Aorta (tissue), 5 donors: Measurements from ENCODE around the gene FBXL19. TPM values are rescaled to one million over a fixed set of nuclear protein-coding genes. Genes with fewer than 3 reads are reported as not detected.

ENCODE experiments used
- ATAC-seq: fragments of 200-7000 bp; cut with Tn5 transposase; one replicate; pipeline ENCODE4 v1.9.1; 2022; ENCODE audit warnings: moderate library complexity; ENCODE audit not compliant: low FRiP score
- DNase-seq, 2 donors: peaks; one replicate each; pipeline ENCODE4 v3.0.0-alpha.2; 2020
- H3K27ac ChIP-seq, 2 donors: one replicate each; pipeline ENCODE4 v1.5.1; 2013; ENCODE audit warnings: low read length in 2 of 2, mild to moderate bottlenecking in 2 of 2, moderate library complexity in 2 of 2, control low read depth in 1 of 2, inconsistent platforms in 1 of 2, low read depth in 1 of 2
- H3K27me3 ChIP-seq, 2 donors: one replicate each; pipeline ENCODE4 v1.6.1; 2013; ENCODE audit warnings: control low read depth in 1 of 2, low read length in 1 of 2, mild to moderate bottlenecking in 1 of 2, moderate library complexity in 1 of 2; ENCODE audit not compliant: insufficient read depth in 2 of 2, control insufficient read depth in 1 of 2
- H3K36me3 ChIP-seq, 2 donors: one replicate each; pipeline ENCODE4 v1.6.1; 2013; ENCODE audit warnings: control low read depth in 1 of 2, low read length in 1 of 2, mild to moderate bottlenecking in 1 of 2; ENCODE audit not compliant: insufficient read depth in 2 of 2, control insufficient read depth in 1 of 2
- H3K4me1 ChIP-seq, 2 donors: one replicate each; pipeline ENCODE4 v1.6.1; 2013; ENCODE audit warnings: low read length in 2 of 2, control low read depth in 1 of 2, mild to moderate bottlenecking in 1 of 2, moderate library complexity in 1 of 2; ENCODE audit not compliant: insufficient read depth in 2 of 2, control insufficient read depth in 1 of 2
- H3K4me3 ChIP-seq, 2 donors: one replicate each; pipeline ENCODE4 v1.5.1; 2013; ENCODE audit warnings: low read length in 2 of 2, control low read depth in 1 of 2, mild to moderate bottlenecking in 1 of 2
- H3K9me3 ChIP-seq: one replicate; pipeline ENCODE4 v1.6.1; 2013; ENCODE audit warnings: mild to moderate bottlenecking, low read length; ENCODE audit not compliant: control insufficient read depth
- WGBS, 2 donors: extraction: QIAGEN DNeasy Blood & Tissue Kit; methylation state at CpG; one replicate each; pipeline ENCODE4 v1.1.7; 2013; 5-methylcytosine and 5-hydroxymethylcytosine counted together
- intact Hi-C, 2 donors: fragments of 100-400 bp; cut with DNase I; formaldehyde crosslinking; loops; one replicate each; pipeline versions ENCODE4 v1.14.2 to v1.15.0; 2022
- microRNA-seq, 2 donors: library from miRNA; unstranded; fragments of <30 nt; microRNA quantifications; one replicate each; pipeline ENCODE4 v1.2.0, GENCODE V29; 2020
- polyA plus RNA-seq, 2 donors: library from polyadenylated mRNA; stranded (reverse); fragments of 200-250 nt; gene quantifications; one replicate each; pipeline ENCODE4 v1.2.3, GENCODE V29; 2013
- total RNA-seq, 2 donors: library from RNA; stranded (reverse); fragmentation: NEBNext Ultra II Directional; extraction: Animal tissue kit (Norgen Biotek cat#: 25700); gene quantifications; one replicate each; pipeline ENCODE4 v1.2.1, GENCODE V29; 2021
- donor health status: healthy with polysubstance abuse.
- donor health status: Bipolar disorder and iron deficiency.
- donor health status: DM: no; HTN: no; CAD: no.
- donor health status: DM: no; HTN: no; CAD: no.
- donor health status: DM: yes; HTN: yes; CAD: no.

FBXL19 gene
- total and polyA plus RNA-seq, 4 donors, result 4.3 to 22.7 (median 13.1) TPM

GRCh38 chr16:30996985-30997724 is 73.8 kb downstream of the FBXL19 start:
- no peaks in the 10 kb centered on the region for H3K9me3 ChIP-seq
- H3K4me3 ChIP-seq, result peak overlapping the region; percentile 29 to 47
- no peaks in the 10 kb centered on the region for H3K36me3 ChIP-seq
- H3K4me1 ChIP-seq, result no peaks in the 10 kb centered on the region
- DNase-seq, result peak; percentile 89 to 96
- peak; percentile 93 for ATAC-seq
- no peaks in the 10 kb centered on the region for H3K27me3 ChIP-seq
- peak overlapping the region in 1 of 2 donors; percentile 69 for H3K27ac ChIP-seq
- 2 to 4% methylated on average over 44 to 60 of the region's 60 CpGs for WGBS, 2 donors
- intact Hi-C loops, result loop anchor here in 1 of 2 donors (2.0 to 5.0 kb wide), 3 partner anchors 36 to 145 kb away; partner anchors contain the start of genes STX4, ZNF646 and ZNF668

GRCh38 chr16:30997725-30998711 is 74.6 kb downstream of the FBXL19 start:
- H3K27ac ChIP-seq, result peak overlapping the region; percentile 30 to 69
- H3K4me3 ChIP-seq, result peak overlapping the region in 1 of 2 donors; percentile 47
- 42 to 52% methylated on average over 21 of the region's 21 CpGs for WGBS, 2 donors
- H3K36me3 ChIP-seq, result no peaks in the 10 kb centered on the region
- H3K4me1 ChIP-seq, result no peaks in the 10 kb centered on the region
- peak in 1 of 2 donors; percentile 80 for DNase-seq
- H3K27me3 ChIP-seq, result no peaks in the 10 kb centered on the region
- intact Hi-C loops, result loop anchor here in 1 of 2 donors (2.0 to 5.0 kb wide), 3 partner anchors 35 to 144 kb away; partner anchors contain the start of genes STX4, ZNF646 and ZNF668
- peak; percentile 30 for ATAC-seq
- no peaks in the 10 kb centered on the region for H3K9me3 ChIP-seq

Small RNAs within 50 kb of the gene (microRNA-seq; reads per million reads assigned to microRNA genes)
- gene MIR4519 (0 to 3.0 reads per million in 2 donors), gene MIR762 (0 to 0.60 reads per million in 2 donors)

Other genes starting within 250 kb of the FBXL19 start
- gene SRCAP, start 224.4 kb upstream of the FBXL19 start, total RNA-seq, result 10 to 100 TPM; 55.0 to 66.2 TPM
- 10 to 100 TPM in 1 of 2 donors, 1 to 10 TPM in 1; 7.1 to 14.8 TPM for gene SRCAP, start 224.4 kb upstream of the FBXL19 start, polyA plus RNA-seq
- gene PHKG2, start 175.1 kb upstream of the FBXL19 start, total RNA-seq, result 10 to 100 TPM; 15.8 to 20.8 TPM
- gene PHKG2, start 175.1 kb upstream of the FBXL19 start, polyA plus RNA-seq, result 10 to 100 TPM; 12.3 to 36.0 TPM
- gene CFAP119, start 161.5 kb upstream of the FBXL19 start, total RNA-seq, result 1 to 10 TPM in 1 of 2 donors, under 1 TPM in 1; 0.52 to 2.7 TPM
- 1 to 10 TPM in 1 of 2 donors, under 1 TPM in 1; 0.88 to 9.8 TPM for gene CFAP119, start 161.5 kb upstream of the FBXL19 start, polyA plus RNA-seq
- 10 to 100 TPM; 73.9 to 90.2 TPM for gene RNF40, start 161.2 kb upstream of the FBXL19 start, total RNA-seq
- 10 to 100 TPM; 22.7 to 59.5 TPM for gene RNF40, start 161.2 kb upstream of the FBXL19 start, polyA plus RNA-seq
- gene ZNF629, start 136.4 kb upstream of the FBXL19 start, total RNA-seq, result 10 to 100 TPM; 11.8 to 13.4 TPM
- gene ZNF629, start 136.4 kb upstream of the FBXL19 start, polyA plus RNA-seq, result 1 to 10 TPM; 2.1 to 6.7 TPM
- gene BCL7C, start 29.5 kb upstream of the FBXL19 start, total RNA-seq, result 10 to 100 TPM; 30.2 to 33.9 TPM
- 10 to 100 TPM; 54.8 to 60.7 TPM for gene BCL7C, start 29.5 kb upstream of the FBXL19 start, polyA plus RNA-seq
- gene CTF1, start 27.0 kb upstream of the FBXL19 start, total RNA-seq, result 1 to 10 TPM; 6.2 to 7.2 TPM
- 1 to 10 TPM; 6.4 to 7.9 TPM for gene CTF1, start 27.0 kb upstream of the FBXL19 start, polyA plus RNA-seq
- 10 to 100 TPM; 11.8 to 21.7 TPM for gene ORAI3, start 25.5 kb downstream of the FBXL19 start, total RNA-seq
- 10 to 100 TPM in 1 of 2 donors, 1 to 10 TPM in 1; 9.1 to 20.8 TPM for gene ORAI3, start 25.5 kb downstream of the FBXL19 start, polyA plus RNA-seq
- 10 to 100 TPM; 16.4 to 19.7 TPM for gene SETD1A, start 34.2 kb downstream of the FBXL19 start, total RNA-seq
- gene SETD1A, start 34.2 kb downstream of the FBXL19 start, polyA plus RNA-seq, result 1 to 10 TPM; 4.4 to 9.7 TPM
- 10 to 100 TPM; 13.6 to 31.3 TPM for gene HSD3B7, start 61.6 kb downstream of the FBXL19 start, total RNA-seq
- gene HSD3B7, start 61.6 kb downstream of the FBXL19 start, polyA plus RNA-seq, result 10 to 100 TPM in 1 of 2 donors, 1 to 10 TPM in 1; 8.6 to 10.4 TPM
- under 1 TPM; 0.84 to 0.93 TPM for gene STX1B, start 87.1 kb downstream of the FBXL19 start, total RNA-seq
- 1 to 10 TPM in 1 of 2 donors, under 1 TPM in 1; 0.13 to 2.2 TPM for gene STX1B, start 87.1 kb downstream of the FBXL19 start, polyA plus RNA-seq
- gene STX4, start 110.0 kb downstream of the FBXL19 start, total RNA-seq, result 10 to 100 TPM; 73.5 to 88.6 TPM
- 100 to 1,000 TPM in 1 of 2 donors, 10 to 100 TPM in 1; 52.8 to 121 TPM for gene STX4, start 110.0 kb downstream of the FBXL19 start, polyA plus RNA-seq
- 10 to 100 TPM in 1 of 2 donors, 1 to 10 TPM in 1; 7.4 to 10.3 TPM for gene ZNF668, start 150.7 kb downstream of the FBXL19 start, total RNA-seq
- gene ZNF668, start 150.7 kb downstream of the FBXL19 start, polyA plus RNA-seq, result 1 to 10 TPM; 6.0 to 6.6 TPM
- gene ZNF646, start 150.8 kb downstream of the FBXL19 start, total RNA-seq, result 10 to 100 TPM; 12.6 to 15.0 TPM
- gene ZNF646, start 150.8 kb downstream of the FBXL19 start, polyA plus RNA-seq, result 1 to 10 TPM; 1.6 to 4.7 TPM
- 1 to 10 TPM; 2.4 to 6.0 TPM for gene PRSS53, start 165.4 kb downstream of the FBXL19 start, total RNA-seq
- 10 to 100 TPM in 1 of 2 donors, 1 to 10 TPM in 1; 3.6 to 12.9 TPM for gene PRSS53, start 165.4 kb downstream of the FBXL19 start, polyA plus RNA-seq
- 100 to 1,000 TPM in 1 of 2 donors, 10 to 100 TPM in 1; 75.7 to 109 TPM for gene VKORC1, start 171.2 kb downstream of the FBXL19 start, total RNA-seq
- 100 to 1,000 TPM; 143 to 206 TPM for gene VKORC1, start 171.2 kb downstream of the FBXL19 start, polyA plus RNA-seq
- 10 to 100 TPM; 28.6 to 37.2 TPM for gene BCKDK, start 184.8 kb downstream of the FBXL19 start, total RNA-seq
- 10 to 100 TPM; 16.7 to 32.0 TPM for gene BCKDK, start 184.8 kb downstream of the FBXL19 start, polyA plus RNA-seq
- gene KAT8, start 194.1 kb downstream of the FBXL19 start, total RNA-seq, result 10 to 100 TPM; 51.6 to 61.1 TPM
- gene KAT8, start 194.1 kb downstream of the FBXL19 start, polyA plus RNA-seq, result 10 to 100 TPM; 24.3 to 65.7 TPM
- gene PRSS8, start 212.2 kb downstream of the FBXL19 start, total RNA-seq, result not detected
- gene PRSS8, start 212.2 kb downstream of the FBXL19 start, polyA plus RNA-seq, result 10 to 100 TPM in 1 of 2 donors, under 1 TPM in 1; 0.77 to 11.9 TPM
- 1 to 10 TPM; 3.5 to 8.8 TPM for gene PRSS36, start 226.5 kb downstream of the FBXL19 start, total RNA-seq
- 1 to 10 TPM; 4.2 to 5.1 TPM for gene PRSS36, start 226.5 kb downstream of the FBXL19 start, polyA plus RNA-seq